A549 treated with dexamethasone at 1 μM for 4 hours (cell line): Measurements from ENCODE around the gene APOL6. TPM values are rescaled to one million over a fixed set of nuclear protein-coding genes. Genes with fewer than 3 reads are reported as not detected.

ENCODE experiments used
- total RNA-seq: library from RNA; stranded (reverse); fragments of 200-300 nt; extraction: Qiagen RNA extraction; gene quantifications from 5 replicates; pipeline ENCODE4 v1.2.3, GENCODE V29; 2022

APOL6 gene
- total RNA-seq = 1.3 to 1.6 TPM (median 1.4 TPM) in 5 replicates

GRCh38 chr22:35648066-35649025 is at the start of gene APOL6:
Gene APOL6 (plus strand): TSS chr22:35648446. CDS start chr22:35656426, 7,980 bp downstream.

GRCh38 chr22:35617137-35617755 is 31.0 kb upstream of the APOL6 start, which contains the start of gene MB:
Gene MB (minus strand): TSS chr22:35617329. CDS start chr22:35617257, 72 bp downstream.

GRCh38 chr22:35717572-35717971 is 69.3 kb downstream of the APOL6 start, which contains the start of gene APOL5:
Gene APOL5 (plus strand): TSS chr22:35717872. CDS start chr22:35717872, 0 bp downstream.

Other genes starting within 250 kb of the APOL6 start
- 55.6 to 103 TPM (median 77.6 TPM) in 5 replicates for gene MCM5, start 248.3 kb upstream of the APOL6 start, total RNA-seq
- gene RASD2, start 107.6 kb upstream of the APOL6 start, total RNA-seq = 0.61 to 0.92 TPM (median 0.80 TPM) in 5 replicates
- gene MB, start 31.1 kb upstream of the APOL6 start, total RNA-seq = 5.4 to 10.3 TPM (median 6.1 TPM) in 5 replicates
- not detected in 5 replicates for gene APOL5, start 69.4 kb downstream of the APOL6 start, total RNA-seq